Measurements from ENCODE around the gene MRRF. TPM values are rescaled to one million over a fixed set of nuclear protein-coding genes. Genes with fewer than 3 reads are reported as not detected.

Gene MRRF
- polyA plus RNA-seq, 1 donor (not counting 4 experiments of a cell fraction or from before 2014, with no cell fraction given): 82.6 TPM

- no peak for TF ChIP-seq CTCF (optimal IDR thresholded peaks at IDR 0.05 in 1 of 3, IDR thresholded peaks at IDR 0.05 in 1 of 3, conservative IDR thresholded peaks at IDR 0.05 in 1 of 3; ENCODE audit: extremely low read depth in 1 of 3, insufficient read depth in 2 of 3, low read length in 3 of 3)
- no peak for TF ChIP-seq EZH2 (IDR thresholded peaks at IDR 0.05; ENCODE audit: low read length)
- H3K9me3 ChIP-seq (ENCODE audit: control insufficient read depth, low read depth, low read length): no peaks in the 10 kb centered on the region
- H3K4me1 ChIP-seq (ENCODE audit: control insufficient read depth, extremely low read depth, insufficient read depth, low read length): no peaks in the 10 kb centered on the region
- H3K4me3 ChIP-seq (ENCODE audit: control insufficient read depth in 2 of 3, extremely low read depth in 1 of 3, insufficient read depth in 2 of 3, low read depth in 1 of 3, low read length in 3 of 3): no peak overlapping the region
- no peak overlapping the region for H3K27ac ChIP-seq (ENCODE audit: control insufficient read depth, insufficient read depth, low read length)
- no peaks in the 10 kb centered on the region for H3K27me3 ChIP-seq (ENCODE audit: control insufficient read depth, extremely low read depth, insufficient read depth, low read length)
- FAIRE-seq (no peak), DNase-seq (ENCODE audit: low read depth, low spot score) (no peak)
- no peaks in the 10 kb centered on the region for H3K79me2 ChIP-seq (ENCODE audit: control insufficient read depth, insufficient read depth, low read length)
- no peak overlapping the region for H2AFZ ChIP-seq (ENCODE audit: control insufficient read depth, low read length)
- H3K9me1 ChIP-seq (ENCODE audit: control insufficient read depth, extremely low read depth, insufficient read depth, low read length): no peaks in the 10 kb centered on the region
- H3K36me3 ChIP-seq (ENCODE audit: control insufficient read depth in 2 of 2, extremely low read depth in 1 of 2, insufficient read depth in 2 of 2, low read length in 2 of 2): peaks cover 19% of the 10 kb centered on the region in 2 experiments
- dilution Hi-C loops (cut with MboI; ENCODE audit: extremely low pct_ligation_motif_present, low sequenced_read_pairs): no loop called here
- no peak overlapping the region for H3K4me2 ChIP-seq (ENCODE audit: control insufficient read depth, extremely low read depth, insufficient read depth, low read depth, low read length)
- H3K9ac ChIP-seq (ENCODE audit: control insufficient read depth, extremely low read depth, insufficient read depth, low read length): no peak overlapping the region
- no peaks in the 10 kb centered on the region for H4K20me1 ChIP-seq (ENCODE audit: control insufficient read depth, extremely low read depth, insufficient read depth, low read length)
Measured at GRCh38 chr9:122325124-122325523, 60.4 kb downstream of the MRRF start.

- Histone ChIP-seq H3K79me2 (ENCODE audit: control insufficient read depth, insufficient read depth, low read length) (no peaks in the 10 kb centered on the region), H3K4me2 (ENCODE audit: control insufficient read depth, extremely low read depth, insufficient read depth, low read depth, low read length) (no peak overlapping the region), H3K27ac (ENCODE audit: control insufficient read depth, insufficient read depth, low read length) (no peak overlapping the region), H4K20me1 (ENCODE audit: control insufficient read depth, extremely low read depth, insufficient read depth, low read length) (no peaks in the 10 kb centered on the region), H3K4me3 (ENCODE audit: control insufficient read depth in 2 of 3, extremely low read depth in 1 of 3, insufficient read depth in 2 of 3, low read depth in 1 of 3, low read length in 3 of 3) (no peak overlapping the region), H3K36me3 (ENCODE audit: control insufficient read depth in 2 of 2, extremely low read depth in 1 of 2, insufficient read depth in 2 of 2, low read length in 2 of 2) (peaks cover 13 to 16% of the 10 kb centered on the region in 2 experiments), H3K9ac (ENCODE audit: control insufficient read depth, extremely low read depth, insufficient read depth, low read length) (no peak overlapping the region), H3K9me3 (ENCODE audit: control insufficient read depth, low read depth, low read length) (no peaks in the 10 kb centered on the region), H2AFZ (ENCODE audit: control insufficient read depth, low read length) (no peak overlapping the region), H3K4me1 (ENCODE audit: control insufficient read depth, extremely low read depth, insufficient read depth, low read length) (no peaks in the 10 kb centered on the region), H3K27me3 (ENCODE audit: control insufficient read depth, extremely low read depth, insufficient read depth, low read length) (no peaks in the 10 kb centered on the region), H3K9me1 (ENCODE audit: control insufficient read depth, extremely low read depth, insufficient read depth, low read length) (no peaks in the 10 kb centered on the region)
- TF ChIP-seq CTCF (optimal IDR thresholded peaks at IDR 0.05 in 1 of 3, IDR thresholded peaks at IDR 0.05 in 1 of 3, conservative IDR thresholded peaks at IDR 0.05 in 1 of 3; ENCODE audit: extremely low read depth in 1 of 3, insufficient read depth in 2 of 3, low read length in 3 of 3) (no peak), EZH2 (IDR thresholded peaks at IDR 0.05; ENCODE audit: low read length) (no peak)
- DNase-seq (ENCODE audit: low read depth, low spot score): no peak
- dilution Hi-C loops (cut with MboI; ENCODE audit: extremely low pct_ligation_motif_present, low sequenced_read_pairs): no loop called here
- FAIRE-seq: no peak
Measured at GRCh38 chr9:122327175-122327574, 62.5 kb downstream of the MRRF start.

Measured in keratinocyte (primary cell).